SU-DHL-6 (cell line): ENCODE data around the gene THEM4.

Experiments
- EZH2phosphoT487 ChIP-seq: fragments of 200-600 bp; sonication (generic), shearing (Covaris generic); conservative IDR thresholded peaks from 2 replicates; pipeline ENCODE4 v1.6.1; 2018; ENCODE audit warnings: mild to moderate bottlenecking, antibody characterized with exemption, low read length, moderate library complexity, mixed read lengths
- TF ChIP-seq, protein P1 (sequence below): fragments of 200-600 bp; sonication (generic); IDR thresholded peaks from one replicate; pipeline ENCODE4 v1.5.1; 2017; ENCODE audit warnings: antibody characterized with exemption, mild to moderate bottlenecking, low read length, moderate library complexity; ENCODE audit not compliant: insufficient read depth, poor library complexity, severe bottlenecking

DNA sequence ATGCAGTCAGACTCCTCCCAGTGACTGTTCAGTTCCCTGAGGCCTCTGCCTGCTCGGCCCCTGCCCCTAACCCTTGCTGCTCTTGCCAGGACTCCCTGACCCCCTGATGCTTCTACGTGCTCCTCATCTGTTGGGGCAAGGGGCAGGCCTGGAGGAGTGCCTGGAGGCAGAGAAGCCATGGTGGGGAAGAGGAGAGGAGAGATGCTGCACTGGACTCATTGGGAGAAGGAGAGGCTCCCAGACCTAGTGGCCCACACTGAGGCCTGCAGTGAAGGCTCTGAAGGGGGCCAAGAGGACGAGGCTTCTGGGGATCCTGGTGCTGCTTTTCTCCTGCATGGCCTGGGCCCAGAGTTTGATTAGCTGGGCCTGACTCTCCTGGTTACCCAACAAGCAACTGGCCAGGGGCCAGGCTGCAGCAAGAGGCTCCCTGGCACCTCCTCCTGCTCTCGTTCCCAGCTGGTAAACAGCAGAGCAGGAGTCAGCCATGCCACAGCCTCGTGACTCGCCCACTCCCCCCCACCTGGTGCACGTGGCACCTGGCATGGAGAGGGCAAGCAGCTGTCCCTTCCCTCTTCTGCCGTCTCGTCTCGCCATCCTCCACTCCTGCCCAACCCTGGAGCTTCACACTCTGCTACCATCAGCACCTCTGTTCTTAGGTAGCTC is 76.9 kb downstream of the THEM4 start:
- TF ChIP-seq, protein P1, sequence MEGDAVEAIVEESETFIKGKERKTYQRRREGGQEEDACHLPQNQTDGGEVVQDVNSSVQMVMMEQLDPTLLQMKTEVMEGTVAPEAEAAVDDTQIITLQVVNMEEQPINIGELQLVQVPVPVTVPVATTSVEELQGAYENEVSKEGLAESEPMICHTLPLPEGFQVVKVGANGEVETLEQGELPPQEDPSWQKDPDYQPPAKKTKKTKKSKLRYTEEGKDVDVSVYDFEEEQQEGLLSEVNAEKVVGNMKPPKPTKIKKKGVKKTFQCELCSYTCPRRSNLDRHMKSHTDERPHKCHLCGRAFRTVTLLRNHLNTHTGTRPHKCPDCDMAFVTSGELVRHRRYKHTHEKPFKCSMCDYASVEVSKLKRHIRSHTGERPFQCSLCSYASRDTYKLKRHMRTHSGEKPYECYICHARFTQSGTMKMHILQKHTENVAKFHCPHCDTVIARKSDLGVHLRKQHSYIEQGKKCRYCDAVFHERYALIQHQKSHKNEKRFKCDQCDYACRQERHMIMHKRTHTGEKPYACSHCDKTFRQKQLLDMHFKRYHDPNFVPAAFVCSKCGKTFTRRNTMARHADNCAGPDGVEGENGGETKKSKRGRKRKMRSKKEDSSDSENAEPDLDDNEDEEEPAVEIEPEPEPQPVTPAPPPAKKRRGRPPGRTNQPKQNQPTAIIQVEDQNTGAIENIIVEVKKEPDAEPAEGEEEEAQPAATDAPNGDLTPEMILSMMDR: no peak
- TF ChIP-seq EZH2phosphoT487: no peak
